Loucy (cell line): Measurements from ENCODE around the gene ZBTB32.
A peak's percentile ranks its signal among the peaks of the same experiment; 100 is the strongest.

Experiments used
- H2AFZ ChIP-seq: fragments of 200-600 bp; sonication (generic); 2 replicates; pipeline ENCODE4 v1.6.0; 2016; ENCODE audit warnings: antibody characterized with exemption, mild to moderate bottlenecking, low read length, moderate library complexity
- H3F3A ChIP-seq: fragments of 200-600 bp; 2 replicates; pipeline ENCODE4 v1.6.0; 2016; ENCODE audit warnings: antibody characterized with exemption, low read depth, mild to moderate bottlenecking
- H3K27me3 ChIP-seq: fragments of 200-600 bp; sonication (generic); 2 replicates; pipeline ENCODE4 v1.6.1; 2014; ENCODE audit warnings: low read length, mild to moderate bottlenecking; ENCODE audit not compliant: insufficient read depth, poor library complexity, severe bottlenecking
- H3K36me3 ChIP-seq: fragments of 200-600 bp; sonication (generic); 2 replicates; pipeline ENCODE4 v1.6.1; 2016; ENCODE audit warnings: low read length; ENCODE audit not compliant: insufficient read depth
- H3K4me1 ChIP-seq: fragments of 200-600 bp; sonication (generic); 2 replicates; pipeline ENCODE4 v1.5.1; 2014; ENCODE audit warnings: low read length, mild to moderate bottlenecking; ENCODE audit not compliant: insufficient read depth, poor library complexity, severe bottlenecking
- H3K4me2 ChIP-seq: fragments of 200-600 bp; sonication (generic); 2 replicates; pipeline ENCODE4 v1.6.0; 2014; ENCODE audit warnings: antibody characterized with exemption, low read length, low read depth, mild to moderate bottlenecking; ENCODE audit not compliant: poor library complexity, severe bottlenecking
- H3K4me3 ChIP-seq: fragments of 200-600 bp; sonication (generic); 2 replicates; pipeline ENCODE4 v1.5.1; 2014; ENCODE audit warnings: low read length, mild to moderate bottlenecking, mixed read lengths; ENCODE audit not compliant: poor library complexity, severe bottlenecking
- H3K79me2 ChIP-seq: fragments of 200-600 bp; sonication (generic); 2 replicates; pipeline ENCODE4 v1.6.1; 2014; ENCODE audit warnings: low read length; ENCODE audit not compliant: insufficient read depth
- H3K9ac ChIP-seq: fragments of 200-600 bp; sonication (generic); 2 replicates; pipeline ENCODE4 v1.6.0; 2014; ENCODE audit warnings: mild to moderate bottlenecking, low read depth, low read length, moderate library complexity; ENCODE audit not compliant: poor library complexity, severe bottlenecking
- H3K9me2 ChIP-seq: fragments of 200-600 bp; sonication (generic); replicated peaks from 2 replicates; pipeline ENCODE4 v1.6.1; 2016; ENCODE audit warnings: low read depth, low read length, mixed read lengths
- H3K9me3 ChIP-seq: fragments of 200-600 bp; sonication (generic); 2 replicates; pipeline ENCODE4 v1.6.1; 2014; ENCODE audit warnings: mild to moderate bottlenecking, antibody characterized with exemption, low read length, low read depth; ENCODE audit not compliant: insufficient read depth
- H4K20me1 ChIP-seq: fragments of 200-600 bp; sonication (generic); 2 replicates; pipeline ENCODE4 v1.6.0; 2014; ENCODE audit warnings: antibody characterized with exemption, low read length, mild to moderate bottlenecking; ENCODE audit not compliant: insufficient read depth, poor library complexity, severe bottlenecking
- CTCF ChIP-seq: fragments of 200-600 bp; sonication (generic); conservative IDR thresholded peaks from 2 replicates; pipeline ENCODE4 v1.5.1; 2014; ENCODE audit warnings: mild to moderate bottlenecking, antibody characterized with exemption, low read length
- EZH2phosphoT487 ChIP-seq: fragments of 200-600 bp; IDR thresholded peaks from 2 replicates; pipeline ENCODE4 v1.6.1; 2018; ENCODE audit warnings: antibody characterized with exemption, mild to moderate bottlenecking, moderate library complexity, borderline replicate concordance

Gene ZBTB32

GRCh38 chr19:35759697-35760096 lies 55.3 kb downstream of the ZBTB32 start:
- Histone ChIP-seq H2AFZ (no peak overlapping the region), H4K20me1 (no peaks in the 10 kb centered on the region), H3K79me2 (peaks cover 13% of the 10 kb centered on the region; the same call in 1 of the 2 replicates), H3K9me2 (no peaks in the 10 kb centered on the region), H3K4me1 (peaks cover 13% of the 10 kb centered on the region), H3K36me3 (no peaks in the 10 kb centered on the region), H3K27me3 (no peaks in the 10 kb centered on the region), H3K4me2 (peak overlapping the region; percentile 76), H3K9ac (peak overlapping the region; percentile 89), H3K4me3 (peak overlapping the region; percentile 89), H3K9me3 (no peaks in the 10 kb centered on the region), H3F3A (no peaks in the 10 kb centered on the region)
- TF ChIP-seq EZH2phosphoT487 (no peak), CTCF (no peak)

- Histone ChIP-seq H3K9ac (no peak overlapping the region), H3K4me3 (no peak overlapping the region), H3K9me3 (no peaks in the 10 kb centered on the region), H2AFZ (no peak overlapping the region), H3K9me2 (no peaks in the 10 kb centered on the region), H4K20me1 (no peaks in the 10 kb centered on the region), H3K4me1 (peaks cover 13% of the 10 kb centered on the region), H3K27me3 (no peaks in the 10 kb centered on the region), H3K36me3 (no peaks in the 10 kb centered on the region), H3K4me2 (no peak overlapping the region), H3F3A (no peaks in the 10 kb centered on the region), H3K79me2 (peaks cover 13% of the 10 kb centered on the region; the same call in 1 of the 2 replicates)
- TF ChIP-seq CTCF: no peak
- TF ChIP-seq EZH2phosphoT487: no peak
Observed at GRCh38 chr19:35760711-35761349, 56.5 kb downstream of the ZBTB32 start.

- no peaks in the 10 kb centered on the region for H3K27me3 ChIP-seq
- no peaks in the 10 kb centered on the region for H3K9me3 ChIP-seq
- no peaks in the 10 kb centered on the region for H3F3A ChIP-seq
- H3K4me1 ChIP-seq: peaks cover 2% of the 10 kb centered on the region
- H3K9ac ChIP-seq: no peak overlapping the region
- H2AFZ ChIP-seq: no peak overlapping the region
- H3K4me3 ChIP-seq: no peak overlapping the region
- peaks cover 3% of the 10 kb centered on the region; the same call in 1 of the 2 replicates for H3K79me2 ChIP-seq
- no peaks in the 10 kb centered on the region for H3K36me3 ChIP-seq
- no peak for TF ChIP-seq EZH2phosphoT487
- no peak for TF ChIP-seq CTCF
- no peaks in the 10 kb centered on the region for H3K9me2 ChIP-seq
- no peak overlapping the region for H3K4me2 ChIP-seq
- H4K20me1 ChIP-seq: no peaks in the 10 kb centered on the region
Observed at GRCh38 chr19:35764432-35765315, 60.3 kb downstream of the ZBTB32 start.
